ENCODE results near the gene RIPPLY3. TPM values are rescaled to one million over a fixed set of nuclear protein-coding genes. Genes with fewer than 3 reads are reported as not detected.
"Not testable (repeated sequence)": the region's sequence is repeated elsewhere in the genome, so short reads cannot be mapped to it uniquely, and the experiment has no call there.

RIPPLY3 gene
- total RNA-seq, 2 experiments from 2014 or later, result 0.08 TPM; not detected in 1

DNA sequence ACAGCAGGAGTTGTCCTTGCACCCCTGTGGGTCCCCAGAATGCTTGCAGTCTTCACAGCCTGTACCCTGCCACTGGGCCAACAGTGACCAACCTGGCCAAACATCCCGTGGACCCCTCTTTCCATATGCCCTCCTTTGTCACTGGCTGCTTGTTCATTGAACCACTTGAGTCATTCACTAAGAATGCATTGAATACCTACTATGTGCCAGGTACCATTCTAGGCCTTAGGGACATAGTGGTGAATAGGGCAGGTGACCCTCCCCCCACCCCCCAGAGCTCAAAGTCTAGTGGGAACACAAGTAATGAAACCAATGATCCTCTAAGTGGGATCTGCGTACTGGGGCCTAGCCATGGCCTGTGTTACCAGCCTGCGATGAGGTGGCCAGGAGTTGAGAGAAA is 38.1 kb downstream of the RIPPLY3 start:
- ChIA-PET POLR2A (no interaction called here), CTCF (interaction anchor here (0.6 kb wide), 1 partner anchor 190 kb away, joined by 3 read pairs; no protein-coding TSS in a partner anchor)

DNA sequence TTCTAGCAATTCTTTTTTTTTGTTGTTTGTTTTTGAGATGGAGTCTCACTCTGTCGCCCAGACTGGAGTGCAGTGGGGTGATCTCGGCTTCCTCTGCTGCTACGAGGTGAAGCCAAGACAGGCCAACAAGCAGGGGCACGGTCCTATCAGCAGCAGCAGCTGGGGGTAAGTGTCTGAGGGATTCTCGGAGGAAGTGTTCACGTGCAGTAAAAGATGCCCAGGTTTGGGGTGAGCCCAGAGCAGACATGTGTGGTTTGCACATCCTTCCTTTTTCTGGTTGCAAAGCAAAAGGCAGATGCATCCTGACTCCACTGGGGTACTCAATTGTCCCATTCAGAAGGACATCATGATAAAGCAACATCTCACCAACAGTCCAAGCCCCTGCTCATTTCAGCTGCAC is 38.6 kb downstream of the RIPPLY3 start:
- POLR2A ChIA-PET, result no interaction called here
- CTCF ChIA-PET, result interaction anchor here (0.6 kb wide), 1 partner anchor 190 kb away, joined by 3 read pairs; no protein-coding TSS in a partner anchor

DNA sequence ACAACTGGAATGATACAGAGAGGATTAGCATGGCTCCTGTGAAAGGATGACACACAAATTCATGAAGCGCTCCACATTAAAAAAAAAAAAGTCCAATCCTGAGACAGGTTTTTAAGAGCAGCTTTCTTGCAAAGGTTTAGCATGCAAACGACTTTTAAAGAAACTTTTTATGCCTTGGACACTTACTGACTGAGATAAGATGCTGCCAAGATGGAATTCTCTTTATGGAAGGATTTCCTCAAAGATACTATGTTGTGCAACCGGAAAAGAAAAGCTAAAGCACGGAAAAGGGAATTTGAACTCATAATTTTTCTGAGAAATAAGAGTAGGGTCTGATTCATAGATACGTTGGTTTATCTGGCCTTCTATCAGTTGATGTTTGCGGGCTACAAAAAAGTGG is 39.1 kb downstream of the RIPPLY3 start:
- POLR2A ChIA-PET, result no interaction called here

DNA sequence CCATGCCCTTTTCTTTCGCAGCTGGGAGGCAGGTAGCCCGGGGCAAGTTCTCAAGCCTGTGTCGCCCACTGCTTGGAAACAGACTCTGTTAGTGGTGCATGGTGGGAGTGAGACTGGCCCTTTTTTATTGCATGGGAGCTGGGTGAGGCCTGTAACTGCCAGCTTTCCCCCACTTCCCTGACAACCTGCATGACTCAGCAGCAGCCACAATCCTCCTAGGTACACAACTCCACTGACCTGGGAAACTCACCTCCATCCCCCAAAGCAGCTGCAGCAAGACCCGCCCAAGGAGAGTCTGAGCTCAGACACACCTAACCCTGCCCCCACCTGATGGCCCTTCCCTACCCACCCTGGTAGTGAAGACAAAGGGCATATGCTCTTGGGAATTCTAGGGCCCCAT is 40.6 kb downstream of the RIPPLY3 start:
- ChIA-PET CTCF (no interaction called here), POLR2A (no interaction called here)

More for the DNA sequence above, 39.1 kb downstream of the RIPPLY3 start:
- CTCF ChIA-PET, result no interaction called here

DNA sequence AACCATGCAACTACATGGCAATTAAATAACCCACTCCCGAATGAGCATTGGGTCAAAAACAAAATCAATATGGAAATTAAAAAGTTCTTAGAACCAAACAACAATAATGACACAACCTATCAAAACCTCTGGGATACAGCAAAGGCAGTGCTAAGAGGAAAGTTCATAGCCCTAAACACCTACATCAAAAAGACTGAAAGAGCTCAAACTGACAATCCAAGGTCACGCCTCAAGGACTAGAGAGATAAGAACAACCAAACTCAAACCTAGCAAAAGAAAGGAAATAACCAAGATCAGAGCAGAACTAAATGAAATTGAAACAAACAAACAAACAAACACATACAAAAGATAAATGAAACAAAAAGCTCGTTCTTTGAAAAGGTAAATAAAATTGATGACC is 43.2 kb downstream of the RIPPLY3 start:
- POLR2A ChIA-PET, CTCF ChIA-PET: not testable (repeated sequence)

DNA sequence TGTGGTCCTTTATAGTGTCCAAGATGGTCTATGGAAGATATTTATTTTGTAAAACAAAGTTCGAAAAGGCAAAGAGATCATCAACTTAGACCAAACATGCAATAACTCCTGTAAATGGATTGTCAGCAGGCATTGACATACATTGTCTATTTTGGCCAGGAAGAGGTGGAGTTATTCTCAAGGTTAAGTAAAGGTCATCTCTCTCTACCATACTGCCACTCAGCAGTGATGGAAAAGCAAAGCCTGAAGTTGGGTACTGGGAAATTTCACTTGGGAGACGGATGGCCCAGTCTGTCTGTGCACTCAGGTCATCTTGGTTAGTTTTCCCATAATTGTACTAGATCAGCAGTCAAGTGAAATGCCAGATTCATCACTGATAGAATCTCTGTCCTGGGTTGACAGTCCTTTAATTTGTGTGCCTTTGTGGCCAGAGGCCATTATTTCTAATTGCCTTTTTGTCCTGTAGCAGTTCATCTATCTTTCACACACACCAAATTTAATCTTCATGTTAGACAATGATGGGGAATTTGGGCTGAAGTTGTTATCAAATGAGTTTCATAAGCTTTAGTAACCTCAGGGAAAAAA is 48.9 kb downstream of the RIPPLY3 start:
- ChIA-PET CTCF (no interaction called here), POLR2A (no interaction called here)

DNA sequence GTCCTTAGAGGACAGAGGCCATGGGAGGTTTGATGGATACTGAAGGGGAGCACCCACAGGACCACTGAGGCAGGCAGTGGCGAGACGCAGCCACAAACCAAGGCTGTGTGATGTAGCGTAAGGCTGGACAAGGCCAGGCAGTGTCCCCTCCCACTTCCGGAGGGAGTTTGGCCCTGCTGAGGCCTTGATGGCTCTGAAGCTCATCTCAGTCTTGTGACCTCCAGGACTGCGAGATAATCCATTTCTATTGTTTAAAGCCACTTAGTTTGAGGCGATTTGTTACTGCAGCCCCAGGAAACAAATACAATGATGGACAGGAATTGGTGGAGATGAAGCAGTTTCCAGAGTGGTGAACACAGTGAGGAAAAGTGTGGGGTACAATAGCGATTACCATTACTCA is 51.1 kb downstream of the RIPPLY3 start:
- ChIA-PET CTCF (no interaction called here), POLR2A (no interaction called here)

DNA sequence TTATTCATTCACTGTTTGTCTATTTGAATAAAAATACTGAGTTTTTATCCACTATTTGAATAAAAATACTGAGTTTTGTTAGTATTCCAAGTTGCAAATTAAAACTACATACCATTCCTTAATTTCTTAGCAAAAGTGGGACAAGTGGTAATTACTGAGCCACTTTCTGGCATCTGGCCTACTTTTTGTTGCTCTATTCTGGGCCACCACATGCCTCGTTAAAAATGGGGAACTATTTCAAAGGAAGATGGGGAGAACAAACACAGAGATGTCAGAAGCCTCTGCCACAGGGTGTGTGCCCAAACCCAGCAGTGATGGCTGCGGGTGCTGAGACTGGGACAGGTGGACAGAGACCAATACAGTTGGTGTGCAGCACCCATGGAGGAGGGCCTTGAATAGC is 51.8 kb downstream of the RIPPLY3 start:
- POLR2A ChIA-PET, result no interaction called here

DNA sequence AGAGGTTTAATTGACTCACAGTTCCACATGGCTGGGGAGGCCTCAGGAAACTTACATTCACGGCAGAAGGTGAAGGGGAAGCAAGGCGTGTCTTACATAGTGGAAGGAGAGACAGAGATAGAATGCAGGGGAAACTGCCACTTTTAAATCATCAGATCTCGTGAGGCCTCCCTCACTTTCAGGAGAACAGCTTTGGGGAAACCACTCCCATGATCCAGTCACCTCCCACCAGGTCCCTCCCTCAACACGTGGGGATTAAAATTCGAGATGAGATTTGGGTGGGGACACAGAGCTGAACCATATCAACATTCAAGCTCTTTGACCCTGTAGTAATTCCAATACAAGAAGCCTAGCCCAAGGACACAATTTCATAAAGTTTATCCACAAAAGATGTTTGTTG is 52.7 kb downstream of the RIPPLY3 start:
- CTCF ChIA-PET, result no interaction called here

More for the DNA sequence above, 51.8 kb downstream of the RIPPLY3 start:
- CTCF ChIA-PET, result no interaction called here

DNA sequence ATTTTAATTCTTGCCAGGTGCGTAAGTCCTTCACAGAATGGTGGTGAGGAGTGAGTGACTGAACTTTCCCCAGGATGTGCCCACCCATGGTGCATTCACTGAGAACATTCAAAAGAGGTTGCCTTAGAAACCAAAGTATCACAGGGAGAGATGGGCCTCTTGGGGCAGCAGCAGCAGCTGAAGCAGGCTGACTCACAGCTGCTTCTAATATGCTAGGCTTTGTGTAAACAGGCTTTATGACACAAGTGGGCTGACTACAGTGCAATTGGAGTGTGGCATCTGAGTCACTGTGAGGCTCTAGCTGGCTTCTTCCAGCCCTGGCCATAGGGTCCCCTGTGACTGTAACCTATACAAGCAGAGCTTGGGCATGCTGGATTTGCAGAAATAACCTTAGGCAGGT is 53.8 kb downstream of the RIPPLY3 start:
- POLR2A ChIA-PET, result no interaction called here
- CTCF ChIA-PET, result interaction anchor here (0.5 kb wide), 1 partner anchor 71 kb away, joined by 3 read pairs; no protein-coding TSS in a partner anchor

More for the DNA sequence above, 52.7 kb downstream of the RIPPLY3 start:
- POLR2A ChIA-PET, result no interaction called here

DNA sequence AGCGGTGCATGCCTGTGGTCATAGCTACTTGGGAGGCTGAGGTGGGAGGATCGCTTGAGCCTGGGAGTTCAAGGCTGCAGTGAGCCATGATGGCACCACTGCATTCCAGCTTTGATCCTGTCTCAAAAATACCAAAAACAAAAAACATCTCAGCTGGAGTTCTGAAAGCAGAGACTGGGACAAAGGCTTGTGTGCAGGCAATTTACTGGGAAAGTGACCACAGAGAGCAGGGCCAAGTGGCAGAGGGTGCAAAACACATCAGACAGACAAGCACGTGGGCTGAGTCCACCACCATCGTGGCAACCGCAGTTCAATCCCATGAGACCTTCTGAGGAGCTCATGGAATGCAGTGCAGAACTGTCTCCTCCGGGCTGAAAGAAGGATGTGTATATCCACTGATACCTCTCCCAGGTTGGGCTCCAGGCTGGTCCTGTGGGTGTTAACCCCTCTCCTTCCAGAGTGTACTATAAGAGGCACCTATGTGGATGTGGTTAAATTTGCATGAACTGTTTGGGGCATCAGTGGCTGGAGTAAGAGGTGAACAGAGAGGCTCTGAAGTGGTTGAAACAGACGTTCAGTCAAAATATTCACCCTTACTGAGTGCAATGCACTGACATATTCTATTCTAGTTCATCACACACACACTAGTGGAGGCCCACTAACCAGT is 55.6 kb downstream of the RIPPLY3 start:
- POLR2A ChIA-PET, result no interaction called here
- CTCF ChIA-PET, result no interaction called here

DNA sequence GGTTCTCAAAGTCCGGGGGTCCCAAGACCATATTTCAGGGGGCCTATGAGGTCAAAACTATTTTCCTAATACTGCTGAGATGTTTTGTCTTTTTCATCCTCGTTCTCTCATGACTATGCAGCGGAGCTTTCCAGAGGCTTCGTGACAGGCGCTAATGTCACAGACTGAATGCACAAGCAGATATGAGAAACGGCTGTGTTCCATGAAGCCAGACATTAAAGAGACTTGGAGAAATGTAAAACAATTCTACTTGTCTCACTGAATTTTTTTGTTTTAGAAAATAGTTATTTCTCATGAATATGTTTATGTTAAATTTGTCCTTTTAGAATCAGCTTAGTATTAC is 56.1 kb downstream of the RIPPLY3 start:
- ChIA-PET POLR2A (no interaction called here), CTCF (no interaction called here)

DNA sequence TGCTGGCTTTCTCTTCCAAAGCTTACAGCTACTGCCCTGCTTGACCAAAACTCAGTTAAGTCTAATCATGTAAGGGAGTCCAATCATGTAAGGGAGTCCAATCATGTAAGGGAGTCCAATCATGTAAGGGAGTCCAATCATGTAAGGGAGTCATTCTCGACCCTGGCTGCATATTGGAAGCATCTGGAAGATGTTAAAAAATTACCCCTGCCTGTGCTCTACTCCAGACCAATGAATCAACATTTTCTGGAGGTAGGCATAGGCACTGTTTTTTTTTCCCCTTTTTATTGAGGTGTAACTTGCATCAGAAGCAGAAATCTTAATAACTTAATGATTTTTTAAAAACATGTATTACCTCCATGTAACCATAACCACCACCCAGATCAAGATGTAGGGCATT is 56.9 kb downstream of the RIPPLY3 start:
- CTCF ChIA-PET, result no interaction called here

DNA sequence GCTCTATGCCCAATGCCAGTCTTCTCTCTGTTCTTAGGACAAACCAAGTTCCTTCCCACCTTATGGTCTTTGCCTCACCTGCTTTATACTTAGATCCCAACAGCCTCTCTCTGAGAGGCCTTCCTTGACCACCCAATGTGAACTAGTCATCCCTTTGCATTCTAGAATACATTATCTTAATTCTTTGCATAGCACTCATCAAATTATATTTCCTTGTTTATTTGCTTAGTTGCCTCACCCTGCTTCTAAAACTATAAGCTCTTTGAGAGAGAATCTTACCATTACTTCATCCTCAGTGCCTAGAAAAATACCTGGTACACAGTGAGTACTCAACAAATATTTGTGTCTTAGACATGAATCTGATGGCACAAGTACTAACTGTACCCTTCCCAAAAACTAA is 58.3 kb downstream of the RIPPLY3 start:
- ChIA-PET CTCF (no interaction called here), POLR2A (no interaction called here)

More for the DNA sequence above, 56.9 kb downstream of the RIPPLY3 start:
- POLR2A ChIA-PET, result no interaction called here

DNA sequence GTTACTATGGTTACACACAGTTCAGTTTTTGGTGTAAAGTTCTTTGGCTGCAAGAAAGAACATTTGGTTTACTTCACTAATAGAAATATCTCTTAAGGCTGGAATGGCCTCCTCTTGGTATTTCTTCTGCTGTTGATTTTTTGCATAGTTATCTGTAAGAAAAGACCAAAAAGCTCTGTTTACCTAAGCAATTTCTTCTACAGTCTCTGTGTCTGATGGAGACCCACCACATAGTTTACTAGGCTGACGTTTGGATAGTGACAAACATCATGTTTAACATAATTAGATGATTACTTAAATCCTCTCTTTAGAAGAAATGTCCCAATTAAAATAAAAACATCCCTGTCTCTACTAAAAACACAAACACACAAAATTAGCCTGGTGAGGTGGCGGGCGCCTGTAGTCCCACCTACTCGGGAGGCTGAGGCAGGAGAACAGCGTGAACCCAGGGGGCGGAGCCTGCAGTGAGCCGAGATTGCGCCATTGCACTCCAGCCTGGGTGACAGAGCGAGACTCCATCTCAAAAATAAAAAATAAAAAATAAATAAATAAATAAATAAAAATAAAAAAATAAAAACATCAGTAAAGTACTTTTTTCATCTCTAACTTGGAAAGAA is 59.2 kb downstream of the RIPPLY3 start:
- ChIA-PET POLR2A (no interaction called here), CTCF (interaction anchor here (0.6 kb wide), 1 partner anchor 14 kb away, joined by 4 read pairs; no protein-coding TSS in a partner anchor)

Other genes starting within 250 kb of the RIPPLY3 start
- 10 to 100 TPM; 14.7 to 14.8 TPM for gene HLCS, start 40.0 kb upstream of the RIPPLY3 start, total RNA-seq
- 10 to 100 TPM; 20.1 to 25.0 TPM for gene PIGP, start 66.4 kb downstream of the RIPPLY3 start, total RNA-seq
- 10 to 100 TPM; 49.5 to 50.7 TPM for gene TTC3, start 66.6 kb downstream of the RIPPLY3 start, total RNA-seq

All from activated CD8-positive, alpha-beta memory T cell treated with anti-CD3 and anti-CD28 coated beads for 36 hours (primary cell).